ENCODE data around the gene LRRC10B. TPM values are rescaled to one million over a fixed set of nuclear protein-coding genes. Genes with fewer than 3 reads are reported as not detected.

Gene LRRC10B
- total RNA-seq, 1 experiment from 2014 or later: 1.1 TPM

DNA sequence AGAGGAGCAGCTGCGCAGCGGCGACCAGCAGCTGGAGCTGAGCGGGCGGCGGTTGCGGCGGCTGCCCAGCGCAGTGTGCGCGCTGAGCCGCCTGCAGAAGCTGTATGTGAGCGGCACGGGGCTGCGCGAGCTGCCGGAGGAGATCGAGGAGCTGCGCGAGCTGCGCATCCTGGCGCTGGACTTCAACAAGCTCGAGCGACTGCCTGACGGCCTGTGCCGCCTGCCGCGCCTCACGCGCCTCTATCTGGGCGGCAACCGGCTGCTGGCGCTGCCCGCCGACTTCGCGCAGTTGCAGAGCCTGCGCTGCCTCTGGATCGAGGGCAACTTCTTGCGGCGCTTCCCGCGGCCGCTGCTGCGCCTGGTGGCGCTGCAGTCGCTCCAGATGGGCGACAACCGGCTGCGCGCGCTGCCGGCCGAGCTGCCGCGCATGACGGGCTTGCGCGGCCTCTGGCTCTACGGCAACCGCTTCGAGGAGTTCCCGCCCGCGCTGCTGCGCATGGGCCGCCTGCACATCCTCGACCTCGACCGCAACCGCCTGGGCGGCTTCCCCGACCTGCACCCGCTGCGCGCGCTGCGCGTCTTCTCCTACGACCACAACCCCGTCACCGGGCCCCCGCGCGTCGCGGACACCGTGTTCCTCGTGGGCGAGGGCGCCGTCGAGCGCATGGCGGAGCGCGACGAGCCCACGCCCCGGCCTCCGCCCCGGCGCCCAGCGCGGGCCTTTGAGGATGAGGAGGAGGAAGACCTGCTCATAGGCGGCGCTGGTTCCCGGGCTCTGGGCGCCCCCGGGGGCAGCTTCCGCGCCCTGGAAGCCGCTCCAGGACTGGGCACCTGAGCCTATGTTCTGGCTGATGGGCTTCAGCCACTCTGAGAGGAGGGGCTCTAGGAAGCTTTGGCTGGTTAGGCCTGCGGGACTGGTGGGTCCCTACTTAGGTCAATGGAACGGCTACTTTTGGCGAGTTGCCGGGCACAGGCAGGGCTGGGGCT, 787 bp downstream of the LRRC10B start:
- peaks cover 28% of the 10 kb centered on the region for H3K27me3 ChIP-seq (ENCODE audit: insufficient read depth, low read depth)

DNA sequence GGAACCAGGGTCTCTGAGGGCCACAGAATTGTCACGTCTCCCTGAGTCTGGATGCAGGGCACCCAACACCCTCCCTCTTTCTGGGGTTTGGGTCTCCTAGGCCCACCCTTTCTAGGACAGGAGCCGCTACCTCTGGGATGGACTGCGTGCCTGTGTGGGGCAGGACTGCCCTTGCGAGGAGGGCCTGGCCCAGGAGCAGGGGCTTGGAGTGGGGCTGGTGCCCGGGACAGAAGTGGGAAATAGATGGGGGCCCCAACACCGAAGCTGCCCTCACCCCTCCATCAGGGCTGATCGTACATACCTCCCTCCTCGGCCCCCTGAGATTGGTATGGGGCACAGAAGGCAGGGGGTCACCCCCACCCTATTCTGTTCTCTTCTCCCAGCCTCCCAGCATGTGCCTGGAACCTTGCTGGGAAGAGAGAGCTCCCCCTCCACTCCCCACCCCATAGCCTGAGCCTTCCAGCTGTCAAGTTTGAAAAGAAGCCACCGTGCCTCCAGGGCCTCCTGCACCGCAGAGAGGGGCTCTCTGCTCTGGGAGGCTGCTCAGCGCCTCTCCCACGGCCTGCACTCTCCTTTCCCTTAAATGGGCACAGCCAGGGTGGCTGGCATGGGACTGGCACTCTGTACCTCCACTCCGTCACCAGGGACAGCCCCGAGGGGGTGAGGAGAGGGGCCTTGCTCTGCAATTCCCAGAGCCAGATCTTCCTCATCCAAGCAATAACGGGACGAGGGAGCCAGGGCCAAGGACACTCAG, 1.8 kb downstream of the LRRC10B start:
- H3K36me3 ChIP-seq (ENCODE audit: low read depth): no peaks in the 10 kb centered on the region
- POLR2A ChIA-PET (ENCODE audit: unreplicated experiment): interaction anchor here (0.6 kb wide), 1 partner anchor 20 kb away, joined by 3 read pairs; no protein-coding TSS in a partner anchor
- no peak for DNase-seq
- no peak overlapping the region for H3K4me3 ChIP-seq
- peaks cover 40% of the 10 kb centered on the region for H3K4me1 ChIP-seq (replicated peaks; ENCODE audit: insufficient read depth)
- no peak overlapping the region for H3K27ac ChIP-seq
- intact Hi-C loops (cut with micrococcal nuclease; ENCODE audit: unreplicated experiment): loop anchor here (10.0 kb wide), 1 partner anchor 176 kb away; the partner anchor contains the start of genes DDB1 and TKFC
- no peak for TF ChIP-seq EZH2 (IDR thresholded peaks at IDR 0.05; ENCODE audit: low read depth)
- TF ChIP-seq, protein P1, sequence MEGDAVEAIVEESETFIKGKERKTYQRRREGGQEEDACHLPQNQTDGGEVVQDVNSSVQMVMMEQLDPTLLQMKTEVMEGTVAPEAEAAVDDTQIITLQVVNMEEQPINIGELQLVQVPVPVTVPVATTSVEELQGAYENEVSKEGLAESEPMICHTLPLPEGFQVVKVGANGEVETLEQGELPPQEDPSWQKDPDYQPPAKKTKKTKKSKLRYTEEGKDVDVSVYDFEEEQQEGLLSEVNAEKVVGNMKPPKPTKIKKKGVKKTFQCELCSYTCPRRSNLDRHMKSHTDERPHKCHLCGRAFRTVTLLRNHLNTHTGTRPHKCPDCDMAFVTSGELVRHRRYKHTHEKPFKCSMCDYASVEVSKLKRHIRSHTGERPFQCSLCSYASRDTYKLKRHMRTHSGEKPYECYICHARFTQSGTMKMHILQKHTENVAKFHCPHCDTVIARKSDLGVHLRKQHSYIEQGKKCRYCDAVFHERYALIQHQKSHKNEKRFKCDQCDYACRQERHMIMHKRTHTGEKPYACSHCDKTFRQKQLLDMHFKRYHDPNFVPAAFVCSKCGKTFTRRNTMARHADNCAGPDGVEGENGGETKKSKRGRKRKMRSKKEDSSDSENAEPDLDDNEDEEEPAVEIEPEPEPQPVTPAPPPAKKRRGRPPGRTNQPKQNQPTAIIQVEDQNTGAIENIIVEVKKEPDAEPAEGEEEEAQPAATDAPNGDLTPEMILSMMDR (conservative IDR thresholded peaks at IDR 0.05): no peak
- no TSS peak for BruUV-seq (replicated peaks)
- H3F3A ChIP-seq (ENCODE audit: insufficient read depth, low read depth): peaks cover 19% of the 10 kb centered on the region
- H3K4me2 ChIP-seq: no peak overlapping the region
- H4K20me1 ChIP-seq (ENCODE audit: insufficient read depth): no peaks in the 10 kb centered on the region
- H3K79me2 ChIP-seq (ENCODE audit: low read depth): no peaks in the 10 kb centered on the region
- H2AFZ ChIP-seq: no peak overlapping the region
- peaks cover 28% of the 10 kb centered on the region for H3K27me3 ChIP-seq (ENCODE audit: insufficient read depth, low read depth)
- CTCF ChIA-PET: no interaction called here
- H3K9me3 ChIP-seq (ENCODE audit: insufficient read depth, low read depth): no peaks in the 10 kb centered on the region
- no peaks in the 10 kb centered on the region for H3K9me2 ChIP-seq (ENCODE audit: insufficient read depth)

More for the DNA sequence above, 787 bp downstream of the LRRC10B start:
- peak overlapping the region; percentile 48; the same call in 1 of the 2 replicates for H3K4me3 ChIP-seq
- peaks cover 43% of the 10 kb centered on the region for H3K4me1 ChIP-seq (replicated peaks; ENCODE audit: insufficient read depth)
- no TSS peak for BruUV-seq (replicated peaks)
- peak overlapping the region; percentile 76 for H2AFZ ChIP-seq
- no peaks in the 10 kb centered on the region for H3K36me3 ChIP-seq (ENCODE audit: low read depth)
- peak; percentile 73 to 83 for DNase-seq
- H3K79me2 ChIP-seq (ENCODE audit: low read depth): no peaks in the 10 kb centered on the region
- H3K9me3 ChIP-seq (ENCODE audit: insufficient read depth, low read depth): no peaks in the 10 kb centered on the region
- H3F3A ChIP-seq (ENCODE audit: insufficient read depth, low read depth): peaks cover 17% of the 10 kb centered on the region; the same call in 1 of the 2 replicates
- H3K4me2 ChIP-seq: peak overlapping the region; percentile 78
- ChIA-PET POLR2A (ENCODE audit: unreplicated experiment) (no interaction called here), CTCF (interaction anchor here (0.7 kb wide), 1 partner anchor 72 kb away, joined by 3 read pairs; the partner anchor contains the start of gene SYT7)
- no peaks in the 10 kb centered on the region for H3K9me2 ChIP-seq (ENCODE audit: insufficient read depth)
- intact Hi-C loops (cut with micrococcal nuclease; ENCODE audit: unreplicated experiment): loop anchor here (1.0 to 10.0 kb wide), 2 partner anchors 21 to 175 kb away; partner anchors contain the start of genes DDB1 and TKFC
- TF ChIP-seq EZH2 (IDR thresholded peaks at IDR 0.05; ENCODE audit: low read depth): peak; percentile 93
- TF ChIP-seq, protein P1 (conservative IDR thresholded peaks at IDR 0.05): peak; percentile 57
- H4K20me1 ChIP-seq (ENCODE audit: insufficient read depth): no peaks in the 10 kb centered on the region
- no peak overlapping the region for H3K27ac ChIP-seq

DNA sequence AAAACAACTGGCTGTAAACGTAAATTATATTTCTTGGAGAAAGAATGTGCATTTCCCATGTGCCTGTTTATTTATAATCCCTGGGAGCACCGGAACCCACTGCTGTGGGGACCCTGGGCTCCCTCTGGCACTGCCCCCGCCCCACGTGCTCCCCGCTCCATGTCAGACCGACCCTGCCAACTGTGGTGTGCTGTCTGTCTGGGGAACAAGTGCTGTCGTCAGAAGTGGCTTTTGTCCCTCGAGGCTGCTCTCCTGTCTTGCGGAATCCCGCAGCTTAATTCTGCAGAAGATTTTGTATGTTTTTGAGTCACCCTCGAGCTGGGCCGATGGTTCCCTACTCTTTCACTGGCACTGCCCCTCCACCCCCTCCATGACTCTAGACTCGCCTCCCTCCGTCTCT, 2.4 kb downstream of the LRRC10B start:
- Histone ChIP-seq H3K4me2 (no peak overlapping the region), H3K9me3 (ENCODE audit: insufficient read depth, low read depth) (no peaks in the 10 kb centered on the region), H3K27ac (no peak overlapping the region), H3K79me2 (ENCODE audit: low read depth) (no peaks in the 10 kb centered on the region), H3K4me3 (no peak overlapping the region), H3K4me1 (replicated peaks; ENCODE audit: insufficient read depth) (peaks cover 34% of the 10 kb centered on the region), H2AFZ (no peak overlapping the region), H3F3A (ENCODE audit: insufficient read depth, low read depth) (peaks cover 18% of the 10 kb centered on the region), H3K9me2 (ENCODE audit: insufficient read depth) (no peaks in the 10 kb centered on the region), H3K36me3 (ENCODE audit: low read depth) (no peaks in the 10 kb centered on the region), H4K20me1 (ENCODE audit: insufficient read depth) (no peaks in the 10 kb centered on the region), H3K27me3 (ENCODE audit: insufficient read depth, low read depth) (peaks cover 28% of the 10 kb centered on the region)
- no peak for TF ChIP-seq EZH2 (IDR thresholded peaks at IDR 0.05; ENCODE audit: low read depth)
- TF ChIP-seq, protein P1 (conservative IDR thresholded peaks at IDR 0.05): no peak
- ChIA-PET POLR2A (ENCODE audit: unreplicated experiment) (interaction anchor here (0.7 kb wide), 1 partner anchor 82 kb away, joined by 5 read pairs; no protein-coding TSS in a partner anchor), CTCF (no interaction called here)
- intact Hi-C loops (cut with micrococcal nuclease; ENCODE audit: unreplicated experiment): loop anchor here (10.0 kb wide), 1 partner anchor 176 kb away; the partner anchor contains the start of genes DDB1 and TKFC
- no TSS peak for BruUV-seq (replicated peaks)
- DNase-seq: no peak

Measured in PC-9 (cell line).